HG03558 (cell line): ENCODE measurements around the gene RPS26.
"Not testable (repeated sequence)": the region's sequence is repeated elsewhere in the genome, so short reads cannot be mapped to it uniquely, and the experiment has no call there.

Experiments used
- ATAC-seq: cut with Tn5 transposase; IDR thresholded peaks from one replicate; pipeline ENCODE4 v1.9.1; 2021; ENCODE audit warnings: moderate number of reproducible peaks; ENCODE audit not compliant: unreplicated experiment; ENCODE audit errors: extremely low read depth

The RPS26 gene

DNA sequence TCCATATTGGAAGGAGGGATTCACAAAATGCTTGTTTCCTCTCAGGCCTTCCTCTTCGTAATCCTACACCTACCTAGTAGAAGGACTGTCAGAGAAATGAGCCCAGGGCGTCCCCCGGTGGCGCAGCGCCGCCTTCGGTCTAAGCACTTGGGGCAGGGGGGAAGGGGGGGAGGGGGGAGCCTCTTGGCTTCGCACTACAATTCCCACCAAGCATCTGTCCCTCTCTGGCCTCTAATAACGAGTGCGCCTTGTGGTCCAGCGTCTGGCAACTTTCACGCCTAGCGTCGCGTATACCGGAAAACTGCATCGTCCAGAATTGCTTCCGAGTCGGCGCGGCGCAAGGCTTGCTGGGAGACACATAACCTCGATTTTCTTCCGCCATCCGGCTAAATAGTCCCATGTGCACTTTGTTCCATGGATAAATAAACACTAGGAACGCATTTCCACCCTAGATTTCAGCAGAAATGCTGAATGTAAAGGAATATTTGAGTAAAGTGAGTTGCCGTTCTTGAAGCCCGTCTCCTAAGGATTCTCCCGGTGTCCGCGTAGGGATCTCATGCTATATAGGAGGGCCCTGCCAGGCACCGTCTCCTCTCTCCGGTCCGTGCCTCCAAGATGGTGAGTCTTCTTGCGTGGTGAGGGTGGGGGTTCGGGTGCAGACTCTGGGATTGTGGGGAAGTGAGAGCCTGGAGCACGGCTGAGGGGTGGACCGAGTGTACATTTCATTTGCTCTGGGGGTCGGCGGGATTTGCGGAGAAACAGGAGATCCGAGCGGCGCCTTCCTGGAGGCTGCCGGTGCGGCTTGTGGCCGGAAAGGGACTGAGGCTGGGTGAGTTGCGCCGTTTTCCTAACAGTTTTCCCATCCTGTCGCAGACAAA, at the start of gene RPS26:
Gene RPS26, plus strand, starts transcription at position 367 of the 878 bp plus-strand sequence. Its CDS starts 249 bp downstream, at position 616.
- peak; percentile 64 for ATAC-seq

DNA sequence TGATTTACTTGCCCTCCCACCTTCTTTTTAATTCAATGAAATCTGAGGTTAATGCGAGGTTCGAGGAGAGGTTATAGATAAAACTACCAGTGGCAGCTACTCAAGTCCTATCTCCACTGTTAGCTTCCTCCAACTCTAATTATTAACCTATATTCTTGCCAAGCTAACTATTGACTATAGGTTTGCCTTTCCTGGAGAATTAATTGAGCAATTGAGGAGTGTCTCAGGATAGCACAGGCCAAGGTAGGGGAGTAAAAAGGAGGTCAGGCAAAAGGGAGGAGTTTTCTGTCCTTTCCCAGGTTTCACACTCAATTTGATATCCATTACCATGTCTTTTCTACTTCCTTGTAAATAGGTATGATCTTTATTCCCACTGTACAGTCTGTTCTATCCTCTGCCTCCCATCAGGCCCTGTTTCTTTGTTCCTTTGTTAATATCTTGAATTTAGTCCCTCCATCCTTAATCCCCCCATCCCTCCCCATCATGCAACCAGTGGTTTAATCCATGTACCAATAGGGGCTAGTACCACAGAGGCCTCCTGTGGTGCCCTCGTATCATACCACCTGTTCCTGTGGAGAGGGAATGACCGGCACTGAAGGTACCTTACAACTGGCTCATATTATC, 48.4 kb upstream of the RPS26 start:
- ATAC-seq, result no peak

DNA sequence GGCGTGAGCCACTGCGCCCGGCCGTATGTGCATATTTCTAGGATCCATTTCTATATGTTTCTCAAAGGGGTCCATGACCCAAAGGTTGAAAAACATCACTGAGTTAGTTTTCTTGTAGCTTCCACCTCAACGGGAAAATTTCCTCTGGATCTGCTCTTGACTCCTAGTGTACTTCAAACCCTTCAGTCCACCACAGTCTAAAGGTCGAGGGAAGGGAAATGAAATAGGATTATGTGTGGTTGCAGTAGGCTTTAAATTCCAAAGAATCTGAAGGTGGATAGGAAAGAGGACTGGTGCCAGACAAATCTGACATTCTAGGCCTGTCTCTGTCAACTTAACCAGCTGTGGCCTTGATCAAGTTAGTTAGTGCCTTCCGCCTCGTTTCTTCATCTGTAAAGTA, 46.4 kb upstream of the RPS26 start:
- no peak for ATAC-seq

DNA sequence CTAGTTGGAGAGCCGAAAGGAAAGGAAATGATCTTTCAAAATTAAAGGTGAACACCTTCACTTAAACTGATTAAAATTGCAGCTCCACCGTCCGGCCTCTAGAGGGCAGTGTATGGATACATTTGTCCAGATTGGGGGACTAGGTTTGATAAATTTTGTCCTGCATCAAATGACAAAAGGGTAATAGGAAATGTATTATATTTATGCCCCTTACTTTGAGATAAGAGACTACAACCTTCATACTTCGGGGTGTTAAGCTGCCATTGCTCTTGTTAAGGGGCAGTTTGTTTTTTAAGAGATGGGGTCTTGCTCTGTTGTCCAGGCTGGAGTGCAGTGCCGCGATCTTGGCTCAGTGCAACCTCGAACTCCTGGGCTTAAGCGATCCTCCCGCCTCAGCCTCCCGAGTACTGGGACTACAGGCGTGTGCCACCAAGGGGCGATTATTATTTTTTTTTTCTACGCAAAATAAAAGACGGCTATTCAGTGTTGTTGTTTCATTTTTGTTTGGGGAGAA, 45.5 kb upstream of the RPS26 start:
- ATAC-seq, result no peak

DNA sequence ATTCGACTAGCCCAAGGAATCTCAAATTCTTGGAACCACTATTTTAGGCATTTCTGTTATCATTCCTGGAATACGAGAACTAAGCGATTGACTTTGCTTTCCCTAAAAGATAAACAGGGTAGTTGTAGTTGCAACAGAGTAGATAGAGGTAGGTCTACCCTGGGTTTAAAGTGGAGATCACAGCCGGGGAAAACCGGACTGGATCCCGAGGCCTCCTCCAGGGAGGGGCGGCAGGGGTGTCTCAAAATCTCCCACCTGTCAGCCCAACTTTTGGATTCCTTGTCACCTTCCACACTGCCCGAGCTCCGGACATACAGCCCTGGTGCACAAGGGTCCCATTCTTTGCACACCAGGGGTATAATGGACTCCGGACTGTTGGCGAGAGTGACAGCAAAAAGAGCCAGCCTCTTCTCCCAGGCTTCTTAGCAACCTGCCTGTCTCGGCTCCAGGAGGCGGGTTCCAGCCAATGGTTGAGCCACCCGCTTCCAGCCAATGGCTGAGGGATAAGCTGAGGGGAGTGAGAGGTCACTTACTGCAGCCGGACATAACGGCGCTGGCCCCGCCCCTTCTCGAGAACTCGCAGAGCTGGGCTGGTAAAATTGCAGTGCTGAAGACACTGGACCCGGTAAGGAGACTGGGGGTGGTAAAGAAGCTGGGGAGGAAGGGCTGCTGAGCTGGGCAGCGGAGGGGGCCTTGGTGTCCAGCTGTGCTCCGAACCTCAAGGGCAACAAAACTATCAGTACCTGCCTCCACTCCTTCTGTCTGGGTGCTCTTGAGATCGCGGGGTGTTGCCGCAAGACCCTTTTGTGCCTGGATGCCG, 44.8 kb upstream of the RPS26 start, which contains the start of gene SUOX:
Gene SUOX, plus strand, starts transcription at position 562 of the 820 bp plus-strand sequence. CDS start 4,946 bp downstream, outside the sequence.
- peak; percentile 90 for ATAC-seq

GRCh38 chr12:55997535-55997859, 44.2 kb upstream of the RPS26 start:
- ATAC-seq, result no peak

GRCh38 chr12:55999522-55999921, 42.2 kb upstream of the RPS26 start:
- not testable (repeated sequence) for ATAC-seq

DNA sequence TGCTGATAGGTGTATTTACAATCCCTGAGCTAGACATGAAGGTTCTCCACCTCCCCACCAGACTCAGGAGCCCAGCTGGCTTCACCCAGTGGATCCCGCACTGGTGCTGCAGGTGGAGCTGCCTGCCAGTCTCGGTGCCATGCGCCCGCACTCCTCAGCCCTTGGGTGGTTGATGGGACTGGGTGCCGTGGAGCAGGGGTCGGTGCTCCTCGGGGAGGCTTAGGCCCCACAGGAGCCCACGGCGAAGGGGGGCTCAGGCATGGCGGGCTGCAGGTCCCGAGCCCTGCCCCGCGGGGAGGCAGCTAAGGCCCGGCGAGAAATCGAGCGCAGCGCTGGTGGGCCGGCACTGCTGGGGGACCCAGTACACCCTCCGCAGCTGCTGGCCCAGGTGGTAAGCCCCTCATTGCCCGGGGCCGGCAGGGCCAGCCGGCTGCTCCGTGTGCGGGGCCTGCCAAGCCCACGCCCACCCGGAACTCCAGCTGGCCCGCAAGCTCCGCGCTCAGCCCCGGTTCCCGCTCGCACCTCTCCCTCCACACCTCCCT, 41.6 kb upstream of the RPS26 start:
- ATAC-seq, result not testable (repeated sequence)

DNA sequence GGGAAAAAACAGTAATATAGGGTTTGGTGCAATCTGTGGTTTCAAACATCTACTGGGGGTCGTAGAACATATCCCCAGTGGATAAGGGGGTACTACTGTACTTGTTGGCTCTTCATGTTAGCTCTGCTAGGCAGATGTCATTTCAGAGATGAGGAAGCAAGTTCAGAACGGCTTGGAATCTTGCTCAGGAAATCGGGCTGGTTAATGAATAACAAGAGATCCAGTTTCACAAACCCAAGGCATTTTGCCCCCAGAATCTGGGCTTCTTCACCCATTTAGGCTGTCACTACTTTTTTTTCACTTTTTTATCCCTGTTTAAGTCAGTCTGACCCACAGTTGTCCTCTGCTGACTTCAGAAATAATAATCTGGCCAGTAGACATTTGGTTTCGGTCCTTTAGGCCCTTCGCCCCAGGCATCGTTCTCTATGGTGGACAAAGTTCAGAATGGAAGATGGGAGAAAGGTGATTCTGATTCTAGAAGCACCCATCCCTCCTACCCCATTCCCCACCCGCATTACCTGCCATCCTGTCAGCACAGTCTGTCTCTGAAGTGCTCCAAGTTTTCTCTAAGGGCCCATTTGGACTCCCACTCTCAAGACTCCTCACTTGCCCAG, 40.1 kb upstream of the RPS26 start:
- ATAC-seq, result no peak

- not testable (repeated sequence) for ATAC-seq
Observed at GRCh38 chr12:56003376-56003775, 38.3 kb upstream of the RPS26 start.

DNA sequence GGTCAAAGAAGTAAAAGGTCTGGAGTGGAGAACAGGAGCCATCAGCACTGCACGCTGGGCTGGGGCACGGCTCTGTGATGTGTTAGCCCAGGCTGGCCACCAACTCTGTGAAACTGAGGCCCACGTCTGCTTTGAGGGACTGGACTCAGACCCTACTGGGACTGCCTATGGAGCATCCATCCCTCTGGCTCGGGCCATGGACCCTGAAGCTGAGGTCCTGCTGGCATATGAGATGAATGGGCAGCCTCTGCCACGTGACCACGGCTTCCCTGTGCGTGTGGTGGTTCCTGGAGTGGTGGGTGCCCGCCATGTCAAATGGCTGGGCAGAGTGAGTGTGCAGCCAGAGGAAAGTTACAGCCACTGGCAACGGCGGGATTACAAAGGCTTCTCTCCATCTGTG, 37.5 kb upstream of the RPS26 start:
- no peak for ATAC-seq

- no peak for ATAC-seq
Observed at GRCh38 chr12:56007564-56008559, 33.9 kb upstream of the RPS26 start.

GRCh38 chr12:56010111-56010570, 31.6 kb upstream of the RPS26 start:
- ATAC-seq, result no peak

DNA sequence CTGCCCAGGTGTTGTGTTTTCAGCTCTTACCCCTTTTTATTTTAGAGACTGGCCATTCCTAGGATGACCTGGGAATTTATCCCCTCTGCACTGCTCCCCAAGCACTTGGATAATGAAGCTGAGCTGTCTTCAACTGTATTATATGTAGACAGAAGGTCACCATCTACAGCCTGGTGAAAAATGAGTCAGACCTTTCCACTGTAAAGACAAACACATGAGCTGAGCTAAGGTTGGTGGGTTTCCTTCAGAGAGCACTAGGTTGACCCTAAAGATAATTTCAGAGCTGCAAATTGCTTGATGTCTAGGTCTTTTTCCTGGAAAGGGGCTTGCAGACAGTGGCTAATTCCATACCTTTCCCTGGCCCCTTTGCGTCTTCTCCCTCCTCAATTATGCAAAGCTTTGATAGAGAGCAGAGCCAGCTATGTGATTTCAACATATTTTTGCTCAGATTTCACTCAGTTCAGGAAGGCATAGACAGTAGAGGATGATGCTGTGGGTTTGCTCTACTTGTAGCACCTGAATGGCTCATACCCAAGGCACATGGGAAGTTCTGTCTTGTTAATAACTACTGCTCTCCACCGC, 30.1 kb upstream of the RPS26 start:
- no peak for ATAC-seq

- no peak for ATAC-seq
Observed at GRCh38 chr12:56013482-56013881, 28.2 kb upstream of the RPS26 start.

DNA sequence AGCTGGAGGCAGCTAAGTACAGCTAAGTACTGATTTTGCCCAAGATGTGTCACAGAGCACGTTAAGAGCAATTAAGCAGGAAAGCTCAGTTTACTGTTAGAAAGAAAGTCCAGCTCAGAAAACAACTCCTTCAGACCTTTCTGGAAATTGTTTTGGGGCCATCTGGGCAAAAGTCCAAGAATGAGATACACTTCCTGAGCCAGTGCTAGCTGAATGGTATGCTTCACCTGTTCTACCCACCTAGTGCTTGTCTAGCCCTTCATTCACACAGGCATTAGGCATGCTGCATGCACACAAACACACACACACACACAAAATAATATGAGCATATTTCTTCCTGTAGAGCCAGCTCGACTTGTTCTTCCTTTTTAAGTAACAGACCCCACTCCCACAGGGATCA, 27.5 kb upstream of the RPS26 start:
- no peak for ATAC-seq

GRCh38 chr12:56017181-56017580, 24.5 kb upstream of the RPS26 start:
- ATAC-seq, result no peak

GRCh38 chr12:56018356-56018755, 23.4 kb upstream of the RPS26 start:
- ATAC-seq, result no peak
